Smooth muscle cell of the brain vasculature (primary cell): ENCODE results near the gene NCKAP5.
"Not testable (repeated sequence)": the region's sequence is repeated elsewhere in the genome, so short reads cannot be mapped to it uniquely, and the experiment has no call there.

Source experiments
- DNase-seq: peaks from one replicate; pipeline ENCODE4 v3.0.0-alpha.2; 2012; ENCODE audit warnings: low read depth, low spot score

The NCKAP5 gene

DNA sequence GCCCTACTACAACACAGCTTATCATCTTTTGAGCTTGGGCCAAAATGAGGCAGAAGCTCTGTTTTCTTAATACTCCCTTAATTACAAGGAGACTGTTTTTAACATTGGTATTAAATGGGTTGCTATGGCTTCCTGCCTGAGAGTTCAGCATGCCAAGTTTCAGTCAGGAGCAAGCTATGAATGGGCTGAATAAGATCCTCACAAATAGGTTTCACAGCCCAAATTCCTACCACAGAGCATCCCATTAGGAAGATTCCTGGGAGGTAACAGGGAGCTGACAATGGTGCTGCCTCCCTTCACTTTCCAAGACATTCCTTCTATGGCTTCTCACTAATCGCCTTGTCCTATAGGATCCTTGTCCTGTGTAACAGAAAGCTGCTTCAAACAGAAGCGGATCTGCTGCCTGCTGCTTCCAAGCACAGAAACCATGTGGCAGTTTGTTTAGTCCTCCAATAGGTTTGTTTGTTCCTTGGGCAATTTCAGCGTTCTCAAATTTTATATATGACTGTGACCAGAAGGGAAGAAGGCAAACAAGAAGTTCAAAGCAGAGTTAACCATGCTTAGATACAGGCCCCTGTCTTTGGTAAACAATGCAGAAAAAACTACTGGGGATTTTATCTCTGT is 70.9 kb downstream of the NCKAP5 start:
- no peak for DNase-seq

DNA sequence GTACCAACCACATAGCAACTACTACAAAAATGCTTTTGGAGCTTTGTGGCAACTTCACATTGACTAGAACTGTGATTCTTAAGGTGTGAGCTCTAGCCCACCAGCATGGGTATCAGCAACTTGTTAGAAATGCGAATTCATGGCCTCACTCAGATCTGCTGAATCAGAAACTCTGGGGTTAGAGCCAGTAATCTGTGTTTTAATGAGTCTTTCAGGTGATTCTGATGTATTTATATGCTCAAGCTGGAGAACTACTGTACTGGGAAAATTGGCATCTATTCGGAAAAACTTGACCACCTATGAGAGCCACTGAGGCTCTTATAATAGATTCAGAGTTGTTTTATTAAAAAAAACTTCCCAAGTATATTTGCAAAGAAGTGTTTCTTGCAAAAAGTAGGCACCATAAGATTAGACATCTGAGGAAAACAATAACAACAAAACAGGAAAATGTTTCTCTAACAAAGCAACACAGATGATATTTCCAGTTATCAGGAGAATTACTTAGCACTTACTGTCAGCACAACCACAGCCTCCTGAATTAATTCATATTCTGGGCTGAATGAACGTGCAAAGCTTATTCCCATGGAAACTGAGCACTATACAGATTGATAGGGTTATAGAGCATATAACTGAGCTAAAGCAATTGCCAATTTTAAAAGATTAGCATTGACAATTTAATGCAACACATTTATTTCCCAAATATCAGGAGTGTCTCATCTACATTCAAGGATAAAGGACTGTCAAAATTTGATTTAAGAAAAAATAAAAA is 71.6 kb downstream of the NCKAP5 start:
- no peak for DNase-seq

DNA sequence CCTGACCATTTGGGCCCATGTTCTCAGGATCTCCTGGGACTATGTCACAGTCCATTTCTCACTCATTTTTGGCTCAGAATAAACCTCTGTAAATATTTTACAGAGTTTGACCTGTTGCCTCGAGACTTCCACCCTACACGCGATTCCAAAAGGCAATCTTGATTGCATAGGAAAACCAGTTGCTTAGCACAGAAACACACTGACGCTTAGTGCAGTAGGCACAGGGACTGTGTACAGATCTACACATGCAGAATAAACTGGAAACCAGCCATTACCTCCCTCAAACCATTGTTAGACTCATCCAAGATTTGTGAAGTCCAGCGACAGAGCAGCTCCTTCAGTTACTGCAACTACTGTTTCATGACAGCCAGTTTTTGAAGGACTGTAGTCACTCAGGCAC is 73.0 kb downstream of the NCKAP5 start:
- DNase-seq, result no peak

DNA sequence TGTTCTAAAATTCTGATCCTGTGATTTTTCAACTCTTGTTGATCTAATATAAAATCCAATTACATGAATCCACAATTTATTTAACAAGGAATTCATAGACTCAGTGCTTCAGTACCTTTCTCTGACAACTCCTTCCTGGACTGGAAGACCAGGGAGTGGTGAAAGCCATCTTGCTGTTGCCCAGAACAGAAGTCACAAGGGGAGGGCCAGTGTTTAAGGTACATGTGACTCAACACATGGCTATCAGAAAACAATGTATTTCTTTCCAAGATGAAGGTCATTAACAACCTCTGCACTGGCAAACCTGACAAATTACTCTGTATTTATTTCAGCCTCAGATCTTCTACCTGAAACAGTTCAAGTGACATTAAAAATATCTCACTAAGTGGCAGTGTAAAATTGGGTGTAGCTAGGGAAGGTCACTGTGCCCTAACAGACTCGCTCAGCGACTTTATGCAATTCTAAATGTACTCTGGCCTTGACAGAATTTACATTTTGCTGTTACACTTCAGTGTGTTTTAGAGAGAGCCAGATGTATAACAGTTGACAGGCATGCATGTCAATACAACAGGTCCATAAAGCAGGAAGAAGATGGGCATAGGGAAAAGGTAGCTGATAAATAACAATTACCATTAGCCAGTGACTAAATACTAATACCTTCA is 75.4 kb downstream of the NCKAP5 start:
- no peak for DNase-seq

DNA sequence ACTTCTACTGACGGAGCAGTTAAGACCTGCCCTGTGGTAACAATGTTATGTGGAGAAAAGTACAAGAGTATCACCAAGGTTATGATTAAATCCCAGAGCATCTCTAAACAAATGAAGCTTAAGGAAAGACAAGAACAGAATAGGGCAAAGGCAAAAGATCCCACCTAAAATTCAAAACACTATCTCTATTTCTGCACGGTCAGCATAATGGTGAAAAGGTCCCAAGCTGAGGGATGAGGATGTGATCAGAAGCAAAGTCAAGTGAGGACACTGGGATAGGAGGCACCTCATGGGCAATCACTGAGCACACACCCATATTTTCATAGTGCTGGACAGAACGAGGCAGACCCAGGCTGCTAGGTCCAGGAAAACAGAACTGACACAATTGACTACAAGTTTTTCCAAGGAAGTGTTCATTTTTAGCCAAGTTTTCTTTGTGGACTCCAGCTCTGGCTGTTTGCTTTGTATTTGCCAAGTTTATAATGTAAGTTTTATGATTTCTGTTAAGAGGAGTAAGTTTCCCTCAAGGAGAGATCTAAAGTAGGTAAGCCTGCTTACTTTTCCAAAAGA is 77.8 kb downstream of the NCKAP5 start:
- DNase-seq, result no peak

DNA sequence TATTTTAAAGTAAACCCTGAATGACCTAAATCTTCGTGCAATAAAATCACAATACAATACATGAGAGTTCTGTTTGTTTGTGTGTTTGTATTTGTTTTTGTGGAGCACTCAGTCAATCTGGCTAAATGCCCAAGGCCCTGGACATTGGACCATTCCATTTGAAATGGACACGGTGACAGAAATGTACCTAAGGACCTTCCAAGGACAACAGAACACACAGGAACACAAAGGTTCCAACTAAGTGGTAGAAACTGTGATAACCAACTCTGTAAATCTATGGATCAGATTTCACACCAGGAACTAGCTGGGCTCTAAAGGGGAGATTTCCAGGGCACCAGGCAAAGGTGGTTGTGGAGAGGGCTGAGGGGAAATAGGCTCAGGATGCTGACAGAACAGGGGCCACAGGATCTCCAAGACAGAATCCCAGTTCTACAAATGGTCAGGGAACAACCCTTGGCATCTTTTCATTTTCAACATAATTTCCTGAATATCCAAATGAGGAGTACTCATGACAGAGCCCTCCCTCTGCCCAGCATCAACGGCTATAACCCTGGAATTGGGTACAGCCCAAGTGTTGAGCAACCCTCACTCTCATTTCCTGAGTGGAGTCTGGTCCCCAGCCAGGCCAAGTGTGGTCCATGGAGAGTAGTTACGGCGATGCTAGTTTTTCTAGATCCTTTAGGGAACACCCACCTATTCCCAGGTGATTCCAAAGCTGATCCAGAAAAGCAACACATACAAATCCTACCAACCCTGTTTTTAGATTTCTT is 78.4 kb downstream of the NCKAP5 start:
- no peak for DNase-seq

DNA sequence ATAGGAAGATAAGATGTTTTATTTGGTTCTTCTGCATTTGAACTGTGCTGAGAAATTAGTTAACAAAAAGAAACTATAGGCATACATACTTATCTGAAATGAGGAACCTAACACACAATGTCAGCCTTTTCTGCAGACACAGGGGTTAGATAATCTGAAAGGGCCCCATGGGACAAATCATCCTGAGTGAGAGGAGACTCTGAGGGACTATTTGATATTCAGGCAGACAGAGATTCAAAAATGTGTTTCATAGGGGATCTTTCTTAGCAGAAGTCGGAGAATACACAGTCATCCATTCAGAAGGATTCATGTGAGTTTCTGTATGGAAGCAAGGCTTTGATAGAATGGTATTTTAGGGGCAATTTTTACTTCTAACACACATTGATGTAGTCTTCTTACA is 79.1 kb downstream of the NCKAP5 start:
- DNase-seq, result no peak

DNA sequence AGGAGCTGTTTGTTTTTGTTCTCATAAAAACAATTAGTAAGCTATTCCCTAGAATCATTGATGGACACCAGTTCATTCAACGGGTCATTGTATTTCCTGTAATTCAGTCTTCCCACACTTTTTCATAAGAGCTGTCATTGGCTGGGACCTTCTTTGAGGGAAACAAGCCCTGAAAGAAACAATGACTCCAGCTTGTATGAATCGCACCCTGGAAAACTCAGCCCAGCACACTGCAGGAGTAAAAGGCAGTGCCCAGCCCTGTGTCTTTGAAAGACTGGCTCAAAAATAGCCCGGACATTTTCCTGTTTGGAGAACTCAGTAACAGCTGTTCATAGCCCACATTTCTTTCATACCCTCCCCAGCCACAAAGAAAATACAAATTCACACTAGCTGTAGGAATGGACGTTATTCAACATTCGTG is 81.5 kb downstream of the NCKAP5 start:
- DNase-seq, result no peak

DNA sequence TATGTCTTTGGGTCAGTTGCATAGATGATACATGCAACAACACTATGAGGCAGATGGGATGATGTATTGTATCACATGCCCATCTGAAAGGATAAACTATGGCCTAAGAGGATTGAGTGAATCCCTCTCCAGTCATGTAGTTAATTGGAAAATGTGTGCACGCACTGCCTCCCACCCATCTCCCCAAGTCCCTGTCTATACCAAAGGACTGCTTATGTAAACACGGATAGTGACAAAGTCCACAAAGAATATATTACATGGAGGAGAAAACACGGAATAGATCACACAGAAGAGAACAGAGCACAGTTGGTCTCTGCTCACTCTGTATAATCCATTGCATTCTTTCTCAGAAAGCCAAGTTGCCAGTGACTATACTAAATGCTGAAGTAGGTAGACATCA is 82.4 kb downstream of the NCKAP5 start:
- DNase-seq, result no peak

DNA sequence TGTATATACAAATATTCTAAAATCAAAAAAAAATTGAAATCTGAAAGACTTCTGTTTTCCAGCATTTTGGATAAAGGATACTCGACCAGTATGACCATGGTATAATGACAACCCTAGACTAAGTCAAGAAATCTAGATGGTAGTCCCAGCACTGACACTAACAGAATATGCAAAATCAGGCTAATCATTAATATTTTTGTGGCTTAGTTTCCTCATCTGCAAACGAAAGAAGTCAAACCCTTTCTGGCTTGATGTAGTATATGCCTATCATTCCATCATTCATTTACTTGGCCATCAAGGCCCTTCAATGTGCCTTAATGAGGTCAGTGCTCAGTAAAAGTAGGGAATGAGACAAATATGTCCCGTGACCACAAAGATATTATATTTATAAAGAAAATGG is 83.5 kb downstream of the NCKAP5 start:
- no peak for DNase-seq

DNA sequence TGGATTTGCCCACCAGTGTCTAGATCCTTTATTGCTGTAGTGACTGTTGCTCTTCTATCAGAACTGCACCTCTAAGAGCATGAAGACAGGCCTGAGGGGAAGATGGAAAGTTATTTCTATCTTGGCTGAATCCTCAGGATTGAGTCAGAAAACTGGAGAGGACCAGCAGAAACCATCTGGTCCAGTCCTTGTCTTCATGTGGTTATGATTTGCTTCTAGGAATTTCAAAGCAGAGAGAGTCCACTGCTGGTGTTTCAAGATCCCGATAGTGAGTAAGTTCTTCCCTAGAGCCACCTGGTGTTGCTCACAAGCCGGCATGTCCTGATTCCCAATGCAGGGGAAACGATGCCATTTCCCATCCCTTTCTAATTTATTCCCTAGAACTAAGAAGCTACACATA is 84.2 kb downstream of the NCKAP5 start:
- no peak for DNase-seq

DNA sequence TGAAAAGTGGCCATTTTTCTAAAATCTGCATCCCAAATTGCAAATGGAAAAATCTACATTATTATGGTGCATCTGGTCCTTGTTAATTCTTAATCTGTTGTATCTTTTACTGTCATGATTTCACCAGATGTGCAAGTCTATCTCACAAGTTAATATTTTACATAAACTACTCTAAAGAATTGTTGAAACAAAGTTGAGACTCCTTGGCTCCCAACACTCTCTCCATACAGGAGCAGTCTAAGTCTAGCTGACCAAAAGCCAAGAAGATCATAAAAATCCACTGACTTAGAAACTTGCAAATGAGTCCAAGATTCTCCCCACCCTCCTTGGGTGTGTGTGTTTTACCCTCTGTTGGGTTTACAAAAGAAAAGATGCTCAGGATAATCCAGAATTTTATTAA is 85.1 kb downstream of the NCKAP5 start:
- no peak for DNase-seq

DNA sequence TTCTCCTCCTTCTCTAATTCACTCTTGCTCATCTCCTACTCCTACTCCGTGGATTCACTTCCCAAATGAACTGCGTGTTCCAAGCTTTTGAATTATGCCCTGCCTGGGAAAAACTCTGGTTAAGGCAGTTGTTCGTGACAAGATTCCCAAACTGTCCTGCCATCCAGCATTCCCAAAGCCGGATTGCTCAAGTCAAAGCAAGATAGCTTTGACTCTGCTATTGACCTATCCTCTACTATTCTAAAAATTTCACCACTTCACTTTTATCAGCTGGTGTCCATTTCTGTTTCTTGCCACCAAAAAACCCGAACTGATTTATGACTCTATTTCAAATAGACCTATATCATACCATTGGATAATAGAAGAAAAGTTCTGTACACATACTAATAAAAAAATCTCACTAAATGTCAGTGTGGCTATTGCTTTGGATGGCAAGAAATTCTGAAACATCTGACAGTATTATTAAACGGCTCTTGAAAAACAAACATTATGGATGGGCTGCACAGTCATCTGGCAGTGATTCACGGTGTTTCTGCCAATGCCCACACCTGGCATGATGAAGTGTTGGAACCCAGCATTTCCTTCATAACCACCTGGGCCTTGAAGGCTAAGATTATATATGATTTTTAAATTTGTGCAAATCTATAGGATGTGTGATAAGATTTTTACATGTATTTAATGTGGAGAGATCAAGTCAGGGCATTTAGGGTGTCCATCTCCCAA is 87.4 kb downstream of the NCKAP5 start:
- no peak for DNase-seq

DNA sequence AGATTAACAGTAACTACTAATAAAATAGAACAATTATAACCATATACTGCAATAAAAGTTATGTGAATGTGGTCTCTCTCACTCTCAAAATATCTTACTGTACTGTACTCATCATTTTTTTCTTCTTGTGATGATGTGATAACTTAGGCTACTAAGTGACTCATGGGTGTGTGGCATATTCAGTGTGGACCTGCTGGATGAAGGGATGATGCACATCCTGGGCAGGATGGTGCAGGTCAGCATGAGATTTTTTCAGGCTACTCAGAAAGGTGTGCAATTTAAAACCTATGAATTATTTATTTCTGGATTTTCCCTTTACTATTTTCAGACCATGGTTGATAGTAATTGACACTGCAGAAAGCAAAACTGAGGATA is 90.7 kb downstream of the NCKAP5 start:
- no peak for DNase-seq

DNA sequence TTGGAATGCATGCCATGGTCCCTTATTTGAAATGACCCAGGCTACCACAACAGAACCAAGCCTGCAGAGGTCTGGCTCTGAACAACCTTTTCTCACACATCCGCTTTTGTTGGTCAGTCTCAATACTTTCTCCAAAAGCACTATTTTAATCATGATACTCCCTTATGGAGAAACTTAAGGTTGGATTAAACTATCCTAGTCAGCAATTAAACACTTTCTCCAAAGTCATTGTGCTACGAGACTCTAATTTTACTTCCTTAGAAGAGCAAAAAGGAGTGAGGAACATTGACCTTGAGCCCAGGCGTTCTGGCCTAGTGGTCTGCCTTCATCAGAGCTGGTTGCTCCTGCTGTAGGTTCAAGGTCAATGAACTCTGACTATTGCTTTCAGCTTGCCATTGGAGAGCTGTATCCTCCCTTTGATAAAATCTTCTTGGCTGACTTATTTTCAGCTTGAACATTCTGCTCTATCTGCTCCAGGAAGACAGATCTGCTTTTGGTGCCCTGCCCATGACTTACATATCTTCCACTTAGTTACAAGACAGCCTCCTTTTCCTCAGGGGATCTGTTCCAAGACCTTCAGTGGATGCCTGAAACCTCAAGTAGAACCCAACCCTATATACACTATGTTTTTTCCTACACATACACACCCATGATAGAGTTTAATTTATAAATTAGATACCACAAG is 91.2 kb downstream of the NCKAP5 start:
- no peak for DNase-seq

DNA sequence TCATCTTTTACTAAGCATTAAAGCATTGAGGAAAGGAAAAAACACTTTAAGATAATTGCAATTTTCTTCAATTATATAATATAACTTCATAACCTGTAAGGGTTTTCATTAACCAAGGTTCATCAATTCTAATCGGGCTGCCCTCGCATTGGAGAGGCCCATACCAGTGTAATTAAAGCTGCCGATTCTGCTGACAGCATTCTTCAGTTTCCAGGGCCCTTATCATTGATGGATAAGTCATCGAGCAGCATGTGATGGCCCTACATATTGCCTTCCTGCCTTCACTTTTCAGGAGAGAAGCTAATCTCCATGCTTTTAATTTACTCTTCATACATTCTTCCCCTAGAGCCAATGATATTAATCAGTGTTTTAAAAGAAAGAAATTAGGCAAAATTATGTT is 92.0 kb downstream of the NCKAP5 start:
- no peak for DNase-seq

DNA sequence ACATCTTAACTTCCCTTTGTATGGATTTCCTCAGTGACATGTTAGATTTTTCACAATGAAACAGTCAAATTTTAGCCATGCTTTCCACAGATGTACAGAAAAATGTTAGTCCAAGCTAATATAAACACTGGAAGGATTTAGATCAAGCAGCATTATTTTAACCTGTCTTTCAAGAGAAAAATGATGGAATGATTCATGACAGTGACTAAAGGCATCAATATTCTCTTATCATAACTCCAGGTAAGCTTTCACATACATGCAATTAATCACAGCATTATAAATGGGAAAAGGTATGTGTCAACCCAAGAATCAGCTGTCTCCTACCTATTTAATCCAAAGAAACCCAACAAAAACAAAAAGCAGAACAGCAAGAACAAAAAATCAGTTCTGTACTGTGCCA is 92.7 kb downstream of the NCKAP5 start:
- DNase-seq, result no peak

DNA sequence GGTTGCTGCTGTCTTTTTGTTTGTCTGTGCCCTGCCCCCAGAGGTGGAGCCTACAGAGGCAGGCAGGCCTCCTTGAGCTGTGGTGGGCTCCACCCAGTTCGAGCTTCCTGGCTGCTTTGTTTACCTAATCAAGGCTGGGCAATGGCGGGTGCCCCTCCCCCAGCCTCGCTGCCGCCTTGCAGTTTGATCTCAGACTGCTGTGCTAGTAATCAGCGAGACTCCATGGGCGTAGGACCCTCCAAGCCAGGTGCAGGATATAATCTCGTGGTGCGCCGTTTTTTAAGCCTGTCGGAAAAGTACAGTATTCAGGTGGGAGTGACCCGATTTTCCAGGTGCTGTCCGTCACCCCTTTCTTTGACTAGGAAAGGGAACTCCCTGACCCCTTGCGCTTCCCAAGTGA is 97.8 kb downstream of the NCKAP5 start:
- not testable (repeated sequence) for DNase-seq

DNA sequence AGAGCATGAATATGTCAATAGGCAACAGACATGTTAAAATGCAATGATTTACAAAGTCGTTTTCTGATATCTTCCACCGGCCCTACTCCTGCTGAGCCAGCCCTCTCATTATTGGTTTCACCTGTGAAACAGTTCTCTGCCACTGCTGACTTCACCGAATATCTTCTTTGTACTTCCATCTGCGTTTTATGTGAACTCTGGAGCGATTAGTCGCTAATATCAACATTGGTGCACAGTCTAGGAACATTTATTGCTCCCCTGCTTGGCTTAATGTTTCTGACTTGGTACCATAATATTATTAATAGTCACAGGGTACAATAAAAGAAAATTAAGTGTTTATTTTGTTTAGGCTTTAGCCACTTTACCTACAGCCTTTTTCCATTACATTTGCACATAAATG is 105.5 kb downstream of the NCKAP5 start:
- no peak for DNase-seq

DNA sequence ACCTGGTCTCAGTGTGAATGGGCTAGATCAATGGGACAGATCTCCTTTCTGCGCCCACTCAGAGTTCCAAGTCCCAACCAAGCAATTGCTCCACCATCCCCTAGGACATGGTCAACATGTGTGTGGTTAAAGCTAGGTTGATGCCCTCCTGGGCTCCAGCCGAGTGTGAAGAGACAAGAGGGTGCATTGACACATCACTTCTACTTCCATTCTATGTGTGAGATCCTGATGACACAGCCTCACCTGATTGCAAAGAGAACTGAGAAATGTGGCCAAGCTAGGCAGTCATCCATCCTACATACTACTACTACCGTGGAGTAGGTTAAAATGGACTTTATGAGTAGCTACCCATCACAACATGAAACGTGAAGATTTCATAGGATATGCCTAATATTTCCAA is 106.8 kb downstream of the NCKAP5 start:
- no peak for DNase-seq

DNA sequence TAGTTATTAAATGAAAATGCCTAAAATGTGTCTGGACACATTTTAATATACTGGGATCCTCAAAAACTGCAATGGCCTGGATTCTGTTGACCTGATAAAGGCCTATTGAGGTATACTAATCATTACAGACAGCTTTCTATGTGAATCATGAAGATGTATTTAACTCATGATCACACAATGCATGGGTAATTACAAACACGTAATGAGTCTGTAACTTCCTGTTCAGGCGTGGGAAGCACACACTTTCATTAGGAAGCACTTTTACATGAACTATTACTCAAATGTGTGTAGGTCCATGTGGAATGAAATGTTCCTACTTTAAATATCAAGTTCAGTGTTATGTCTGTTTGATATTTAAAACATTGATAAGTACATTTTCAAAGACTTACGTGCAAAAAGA is 108.7 kb downstream of the NCKAP5 start:
- no peak for DNase-seq
